ENCODE results near the gene ENDOV. TPM values are rescaled to one million over a fixed set of nuclear protein-coding genes. Genes with fewer than 3 reads are reported as not detected.

The ENDOV gene
- total RNA-seq, 1 experiment from 2014 or later: 45.6 TPM

GRCh38 chr17:80438806-80439205, 23.8 kb downstream of the ENDOV start:
- Histone ChIP-seq H3K9ac (ENCODE audit: low read length) (no peak overlapping the region), H3K4me3 (replicated peaks in 1 of 2; ENCODE audit: low read depth in 1 of 2, low read length in 2 of 2) (no peak overlapping the region), H3K27ac (ENCODE audit: low read depth, low read length) (no peak overlapping the region), H4K20me1 (ENCODE audit: insufficient read depth) (no peaks in the 10 kb centered on the region), H2AFZ (ENCODE audit: low read depth, low read length, poor library complexity, severe bottlenecking) (no peak overlapping the region), H3K9me3 (ENCODE audit: control insufficient read depth in 1 of 2, insufficient read depth in 1 of 2, low read depth in 1 of 2, low read length in 2 of 2) (no peaks in the 10 kb centered on the region), H3K79me2 (ENCODE audit: insufficient read depth, low read length) (no peaks in the 10 kb centered on the region), H3K27me3 (ENCODE audit: insufficient read depth, low read length) (peaks cover 6% of the 10 kb centered on the region; the same call in 1 of the 2 replicates), H3K36me3 (ENCODE audit: control insufficient read depth in 1 of 2, insufficient read depth in 2 of 2, low read length in 2 of 2) (no peaks in the 10 kb centered on the region), H3K9me2 (ENCODE audit: insufficient read depth) (no peaks in the 10 kb centered on the region), H3K4me2 (ENCODE audit: low read length) (no peak overlapping the region), H3K4me1 (ENCODE audit: control insufficient read depth in 1 of 2, insufficient read depth in 2 of 2, low read length in 2 of 2) (no peaks in the 10 kb centered on the region)
- ATAC-seq (no peak), DNase-seq (ENCODE audit: low read depth, low spot score) (no peak)
- POLR2A ChIA-PET: no interaction called here
- intact Hi-C loops (cut with micrococcal nuclease): no loop called here
- BruUV-seq (replicated peaks): no TSS peak
- CTCF ChIA-PET: no interaction called here
- TF ChIP-seq EZH2 (IDR thresholded peaks at IDR 0.05) (no peak), MAX (IDR thresholded peaks at IDR 0.05) (no peak), CTCF (IDR thresholded peaks at IDR 0.05 in 2 of 3, conservative IDR thresholded peaks at IDR 0.05 in 1 of 3; ENCODE audit: borderline replicate concordance in 1 of 3, insufficient read depth in 1 of 3, low read depth in 2 of 3, low read length in 2 of 3) (no peak), EGR1 (IDR thresholded peaks at IDR 0.05; ENCODE audit: low read depth) (no peak)
- RAD21 ChIA-PET (ENCODE audit: low non-redundant PET in 1 of 2, low total read pairs in 2 of 2, uncharacterized antibody in 2 of 2, unreplicated experiment in 2 of 2): no interaction called here

GRCh38 chr17:80439499-80439898, 24.5 kb downstream of the ENDOV start:
- Histone ChIP-seq H3K36me3 (ENCODE audit: control insufficient read depth in 1 of 2, insufficient read depth in 2 of 2, low read length in 2 of 2) (no peaks in the 10 kb centered on the region), H3K27me3 (ENCODE audit: insufficient read depth, low read length) (peaks cover 6% of the 10 kb centered on the region; the same call in 1 of the 2 replicates), H3K9me3 (ENCODE audit: control insufficient read depth in 1 of 2, insufficient read depth in 1 of 2, low read depth in 1 of 2, low read length in 2 of 2) (no peaks in the 10 kb centered on the region), H3K4me2 (ENCODE audit: low read length) (no peak overlapping the region), H3K9ac (ENCODE audit: low read length) (no peak overlapping the region), H3K4me3 (replicated peaks in 1 of 2; ENCODE audit: low read depth in 1 of 2, low read length in 2 of 2) (no peak overlapping the region), H3K27ac (ENCODE audit: low read depth, low read length) (no peak overlapping the region), H3K79me2 (ENCODE audit: insufficient read depth, low read length) (no peaks in the 10 kb centered on the region), H3K9me2 (ENCODE audit: insufficient read depth) (no peaks in the 10 kb centered on the region), H4K20me1 (ENCODE audit: insufficient read depth) (no peaks in the 10 kb centered on the region), H3K4me1 (ENCODE audit: control insufficient read depth in 1 of 2, insufficient read depth in 2 of 2, low read length in 2 of 2) (no peaks in the 10 kb centered on the region), H2AFZ (ENCODE audit: low read depth, low read length, poor library complexity, severe bottlenecking) (no peak overlapping the region)
- ChIA-PET RAD21 (ENCODE audit: low non-redundant PET in 1 of 2, low total read pairs in 2 of 2, uncharacterized antibody in 2 of 2, unreplicated experiment in 2 of 2) (no interaction called here), CTCF (no interaction called here), POLR2A (no interaction called here)
- intact Hi-C loops (cut with micrococcal nuclease): no loop called here
- BruUV-seq (replicated peaks): no TSS peak
- DNase-seq (ENCODE audit: low read depth, low spot score) (no peak), ATAC-seq (no peak)
- no peak for TF ChIP-seq TCF7L2 (IDR thresholded peaks at IDR 0.05; ENCODE audit: borderline replicate concordance, extremely low read depth, insufficient read depth, insufficient read length)
- TF ChIP-seq POLR2AphosphoS5 (IDR thresholded peaks at IDR 0.05; ENCODE audit: low read depth, low read length): no peak
- TF ChIP-seq EZH2 (IDR thresholded peaks at IDR 0.05): no peak
- no peak for TF ChIP-seq SP1 (IDR thresholded peaks at IDR 0.05; ENCODE audit: low read depth)
- TF ChIP-seq CEBPB (IDR thresholded peaks at IDR 0.05; ENCODE audit: low read depth): no peak
- TF ChIP-seq ELF1 (IDR thresholded peaks at IDR 0.05; ENCODE audit: borderline replicate concordance, low read depth): no peak
- no peak for TF ChIP-seq ATF3 (IDR thresholded peaks at IDR 0.05)
- no peak for TF ChIP-seq MAX (IDR thresholded peaks at IDR 0.05)
- TF ChIP-seq FOSL1 (IDR thresholded peaks at IDR 0.05; ENCODE audit: low read depth): no peak
- TF ChIP-seq SRF (IDR thresholded peaks at IDR 0.05; ENCODE audit: low read depth): no peak
- no peak for TF ChIP-seq REST (IDR thresholded peaks at IDR 0.05; ENCODE audit: low read depth)
- TF ChIP-seq EGR1 (IDR thresholded peaks at IDR 0.05; ENCODE audit: low read depth): no peak
- TF ChIP-seq POLR2A (IDR thresholded peaks at IDR 0.05; ENCODE audit: borderline replicate concordance, extremely low read depth, insufficient read depth, insufficient read length): no peak
- no peak for TF ChIP-seq ZNF274 (IDR thresholded peaks at IDR 0.05; ENCODE audit: low read depth, low read length)
- no peak for TF ChIP-seq CBX3 (IDR thresholded peaks at IDR 0.05; ENCODE audit: low read depth)
- no peak for TF ChIP-seq SIN3A (IDR thresholded peaks at IDR 0.05; ENCODE audit: low read depth)

All from HCT116 (cell line).